ENCODE results near the gene ERICH6B.
"Not testable (repeated sequence)": the region's sequence is repeated elsewhere in the genome, so short reads cannot be mapped to it uniquely, and the experiment has no call there.

- not testable (repeated sequence) for TF ChIP-seq CSRNP3 (CRISPR knock-in tag; IDR thresholded peaks at IDR 0.05); PATZ1 (CRISPR knock-in tag; IDR thresholded peaks at IDR 0.05; ENCODE audit: borderline replicate concordance); BACH2 (CRISPR knock-in tag; IDR thresholded peaks at IDR 0.05; ENCODE audit: borderline replicate concordance); ZFP30 (CRISPR knock-in tag; IDR thresholded peaks at IDR 0.05); RARB (CRISPR knock-in tag; IDR thresholded peaks at IDR 0.05); TSHZ2 (CRISPR knock-in tag; IDR thresholded peaks at IDR 0.05); ARNTL (CRISPR knock-in tag; IDR thresholded peaks at IDR 0.05; ENCODE audit: borderline replicate concordance, low read depth); CREB5 (CRISPR knock-in tag; IDR thresholded peaks at IDR 0.05; ENCODE audit: low read depth); ZC3H10 (CRISPR knock-in tag; IDR thresholded peaks at IDR 0.05); OSR1 (CRISPR knock-in tag; IDR thresholded peaks at IDR 0.05); ZNF8 (CRISPR knock-in tag; IDR thresholded peaks at IDR 0.05); ESRRG (CRISPR knock-in tag; IDR thresholded peaks at IDR 0.05)
Observed at GRCh38 chr13:45662903-45663302, 47.4 kb upstream of the ERICH6B start.

Measured in SK-N-SH treated with all-trans-retinoic acid at 6 μM for 48 hours (cell line).